HepG2 (cell line): ENCODE data around the gene DAAM1. TPM values are rescaled to one million over a fixed set of nuclear protein-coding genes. Genes with fewer than 3 reads are reported as not detected.

ENCODE experiments used
- ATAC-seq: fragments of 200-7000 bp; cut with Tn5 transposase; 3 replicates; pipeline ENCODE4 v1.9.1; 2020; ENCODE audit warnings: mild to moderate bottlenecking, moderate library complexity
- BruUV-seq: library from RNA; stranded (reverse); fragments of 400-500 nt; replicated peaks from 2 replicates; lab custom pipeline; 2021; lab: Mats Ljungman, UMichigan
- CTCF ChIA-PET: fragments of 300-600 bp; formaldehyde crosslinking; extraction: SDS; loops from one replicate; lab custom pipeline; 2021; ENCODE audit warnings: low total read pairs, inconsistent platforms, low intra/inter-chr PET ratio; lab: Yijun Ruan, JAX
- POLR2A ChIA-PET: fragments of 350-600 bp; sonication (Branson Sonifier 250); formaldehyde crosslinking; loops from one replicate; lab custom pipeline; 2020; ENCODE audit warnings: antibody characterized with exemption, inconsistent platforms; lab: Yijun Ruan, JAX
- DNase-seq: peaks from one replicate; pipeline ENCODE4 v3.0.0-alpha.2; 2015; ENCODE audit warnings: low spot score
- FAIRE-seq: peaks from 3 replicates; lab custom pipeline; 2011; peaks lifted over from hg19 to GRCh38; lab: Jason Lieb, UNC
- H2AFZ ChIP-seq: one replicate; pipeline ENCODE4 v1.6.1; 2011; ENCODE audit warnings: low read length, inconsistent platforms
- H3K27ac ChIP-seq: fragments of 300-600 bp; 3 replicates; pipeline ENCODE4 v1.8.0; 2011; ENCODE audit warnings: mixed run types, mild to moderate bottlenecking, mixed read lengths, low read length, inconsistent platforms; ENCODE audit not compliant: insufficient read depth; ENCODE audit errors: extremely low read length
- H3K27me3 ChIP-seq, 2 experiments: fragments of 200-600 bp in 1 of 2; 2 replicates in 1 of 2; 3 replicates in 1 of 2; pipeline versions ENCODE4 v1.6.0 to v1.8.0; 2011; ENCODE audit warnings: low read length in 2 of 2, mild to moderate bottlenecking in 2 of 2, moderate library complexity in 2 of 2, inconsistent platforms in 1 of 2; ENCODE audit not compliant: insufficient read depth in 2 of 2, control insufficient read depth in 1 of 2
- H3K36me3 ChIP-seq, 2 experiments: fragments of 200-600 bp in 1 of 2; replicated peaks in 1 of 2; 2 replicates in 1 of 2; 3 replicates in 1 of 2; pipeline versions ENCODE4 v1.5.1 to v1.8.0; 2011; ENCODE audit warnings: low read length in 2 of 2, inconsistent platforms in 1 of 2; ENCODE audit not compliant: insufficient read depth in 2 of 2, control insufficient read depth in 1 of 2
- H3K4me1 ChIP-seq: 2 replicates; pipeline ENCODE4 v1.5.1; 2012; ENCODE audit warnings: low read length, inconsistent platforms; ENCODE audit not compliant: insufficient read depth
- H3K4me2 ChIP-seq: 2 replicates; pipeline ENCODE4 v1.6.0; 2011; ENCODE audit warnings: low read depth, low read length, inconsistent platforms
- H3K4me3 ChIP-seq, 3 experiments: fragments of 200-600 bp in 1 of 3; sonication (generic), shearing (Covaris generic) in 1 of 3; replicated peaks in 1 of 3; 2 replicates each; pipeline ENCODE4 v1.5.1; 2011 to 2016; ENCODE audit warnings: low read length in 3 of 3, inconsistent platforms in 2 of 3, low read depth in 2 of 3, mild to moderate bottlenecking in 2 of 3, control low read depth in 1 of 3, mixed read lengths in 1 of 3; ENCODE audit not compliant: insufficient read depth in 1 of 3
- H3K79me2 ChIP-seq: one replicate; pipeline ENCODE4 v1.6.1; 2011; ENCODE audit warnings: low read length, inconsistent platforms; ENCODE audit not compliant: insufficient read depth
- H3K9ac ChIP-seq: 2 replicates; pipeline ENCODE4 v1.6.0; 2011; ENCODE audit warnings: mild to moderate bottlenecking, low read depth, low read length, inconsistent platforms; ENCODE audit not compliant: insufficient read depth
- H3K9me3 ChIP-seq: 2 replicates; pipeline ENCODE4 v1.5.1; 2012; ENCODE audit warnings: mild to moderate bottlenecking, low read length
- H4K20me1 ChIP-seq: 2 replicates; pipeline ENCODE4 v1.6.0; 2011; ENCODE audit warnings: inconsistent platforms, mild to moderate bottlenecking, low read length, moderate library complexity; ENCODE audit not compliant: insufficient read depth
- ARNTL ChIP-seq: sonication (generic); formaldehyde crosslinking; IDR thresholded peaks from 2 replicates; pipeline ENCODE4 v1.4.0; 2020; ENCODE audit warnings: mild to moderate bottlenecking, missing genetic modification reagents
- KLF12 ChIP-seq: sonication (generic); formaldehyde crosslinking; IDR thresholded peaks from 2 replicates; pipeline ENCODE4 v1.4.0; 2020; ENCODE audit warnings: missing genetic modification reagents, borderline replicate concordance
- ZBTB3 ChIP-seq: sonication (generic); formaldehyde crosslinking; IDR thresholded peaks from 2 replicates; pipeline ENCODE4 v1.4.0; 2020; ENCODE audit warnings: low read depth, mild to moderate bottlenecking, moderate library complexity, missing genetic modification reagents, borderline replicate concordance
- ZNF24 ChIP-seq: fragments of 450-650 bp; IDR thresholded peaks from 2 replicates; pipeline ENCODE4 v1.6.1; 2017; ENCODE audit warnings: antibody characterized with exemption, mild to moderate bottlenecking
- ZNF687 ChIP-seq: sonication (generic); formaldehyde crosslinking; IDR thresholded peaks from 2 replicates; pipeline ENCODE4 v1.5.1; 2020; ENCODE audit warnings: mild to moderate bottlenecking, missing genetic modification reagents, moderate library complexity
- WGBS: methylation state at CpG from one replicate; pipeline ENCODE4 v1.1.6; 2017; ENCODE audit warnings: low lambda C conversion rate; 5-methylcytosine and 5-hydroxymethylcytosine counted together
- in situ Hi-C: cut with HindIII; loops from 2 replicates; pipeline ENCODE4 v1.10.0; 2017; ENCODE audit warnings: low pct_unique_long_range_greater_than_20kb; ENCODE audit not compliant: extremely low pct_ligation_motif_present
- intact Hi-C: fragments of 100-400 bp; cut with micrococcal nuclease; formaldehyde crosslinking; loops from one replicate; pipeline ENCODE4 v1.10.0; 2022; ENCODE audit not compliant: unreplicated experiment
- polyA plus RNA-seq, 8 experiments: library from polyadenylated mRNA; depleted of rRNA in 3 of 8; stranded (reverse) in 7 of 8; unstranded in 1 of 8; fragments of >200 nt; fragmentation: Illumina TruSeq in 4 of 8; extraction: Trizol in 4 of 8; gene quantifications; 2 replicates each; pipeline versions ENCODE4 v1.2.1 to v1.2.3, GENCODE V29; 2011 to 2016; ENCODE audit warnings: low read depth in 4 of 8, missing spikeins in 1 of 8, mixed read lengths in 1 of 8; ENCODE audit not compliant: insufficient read depth in 1 of 8
- total RNA-seq, 5 experiments: library from RNA; depleted of rRNA; stranded (reverse); fragments of >200 nt; fragmentation: Illumina TruSeq; extraction: Trizol; gene quantifications; 2 replicates each; pipeline ENCODE4 v1.2.3, GENCODE V29; 2016; ENCODE audit warnings: low read depth in 1 of 5

DAAM1 gene
- total and polyA plus RNA-seq, 2 of the 13 experiments (the other 11 are each of a cell fraction or from before 2014, with no cell fraction given) = 10.9 to 24.5 TPM

GRCh38 chr14:59294662-59294992 is 106.2 kb downstream of the DAAM1 start:
- H3K4me3 ChIP-seq = no peak overlapping the region
- no peak overlapping the region for H3K9ac ChIP-seq
- ChIA-PET POLR2A (no interaction called here), CTCF (no interaction called here)
- H3K9me3 ChIP-seq = no peaks in the 10 kb centered on the region
- intact Hi-C loops = no loop called here
- WGBS = 78% methylated on average over 1 of the region's 1 CpG
- peaks cover 82% of the 10 kb centered on the region for H3K4me1 ChIP-seq
- no peaks in the 10 kb centered on the region for H3K27me3 ChIP-seq
- no TSS peak for BruUV-seq
- ATAC-seq (no peak), FAIRE-seq (no peak), DNase-seq (no peak)
- in situ Hi-C loops = no loop called here
- H3K36me3 ChIP-seq = peaks cover 7 to 16% of the 10 kb centered on the region in 2 experiments; a peak in 3 of 5 replicates
- H2AFZ ChIP-seq = no peak overlapping the region
- no peaks in the 10 kb centered on the region for H3K79me2 ChIP-seq
- no peaks in the 10 kb centered on the region for H4K20me1 ChIP-seq
- H3K4me2 ChIP-seq = no peak overlapping the region
- no peak overlapping the region for H3K27ac ChIP-seq
- TF ChIP-seq ZNF24 = no peak
- no peak for TF ChIP-seq ZBTB3
- TF ChIP-seq ARNTL (CRISPR knock-in tag) = no peak
- TF ChIP-seq ZNF687 (CRISPR knock-in tag) = no peak
- TF ChIP-seq KLF12 (CRISPR knock-in tag) = no peak
